ENCODE results near the gene GSG1L. TPM values are rescaled to one million over a fixed set of nuclear protein-coding genes. Genes with fewer than 3 reads are reported as not detected.

GSG1L gene
- under 1 TPM in 2 of 4 donors, not detected in 2; 0.09 to 0.22 TPM for polyA plus RNA-seq
- long read RNA-seq, donor 1: 0 reads
- long read RNA-seq, donor 2: 0 reads
- long read RNA-seq, donor 3: 0 reads
- long read RNA-seq, donor 4: 0 reads
- long read RNA-seq, donor 5: 0 reads
- long read RNA-seq, donor 6: 0 reads
- long read RNA-seq, donor 7, full-length matches to known transcripts: 1 of 1 reads
- long read RNA-seq, donor 7, partial matches to known transcripts: 0 of 1 reads
- long read RNA-seq, donor 7, other reads (novel, unspliced or antisense): 0 of 1 reads
- long read RNA-seq, donor 8, full-length matches to known transcripts: 1 of 1 reads
- long read RNA-seq, donor 8, partial matches to known transcripts: 0 of 1 reads
- long read RNA-seq, donor 8, other reads (novel, unspliced or antisense): 0 of 1 reads
- long read RNA-seq, donor 9: 0 reads
- long read RNA-seq, donor 10: 0 reads

DNA sequence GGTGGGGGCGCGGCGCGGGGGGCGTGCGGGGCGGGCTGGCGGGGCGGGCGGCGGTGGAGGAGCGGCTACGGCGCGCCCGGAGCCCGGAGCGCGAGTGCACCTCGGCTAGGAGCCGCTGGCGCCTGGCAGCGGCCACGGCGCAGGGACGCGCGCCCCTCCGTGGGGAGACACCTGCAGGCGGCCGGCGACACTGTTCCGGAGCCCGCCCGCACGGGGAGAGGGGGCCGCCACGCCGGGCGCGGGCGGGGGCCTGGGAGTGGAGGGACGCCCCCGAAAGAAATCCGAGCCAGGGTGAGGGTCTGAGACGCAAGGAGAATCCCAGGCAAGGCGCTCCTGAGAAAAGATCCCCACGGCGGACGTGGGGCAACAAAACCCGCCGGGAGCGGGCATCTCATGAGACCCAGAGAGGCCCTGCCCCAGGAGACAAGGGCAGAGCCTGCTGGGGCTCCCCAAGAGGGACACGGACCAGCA, at the start of gene GSG1L:
GSG1L (minus strand) TSS at position 124 of the 471 bp plus-strand sequence. CDS start 290 bp downstream, outside the sequence.
- no peak for FAIRE-seq
- Histone ChIP-seq H3K27me3 (ENCODE audit: control insufficient read depth in 3 of 3, insufficient read depth in 3 of 3, low read length in 3 of 3) (peaks cover 7 to 37% (median 15%) of the 10 kb centered on the region in 3 donors), H3K4me3 (ENCODE audit: low read depth in 1 of 3, low read length in 3 of 3) (peak within 1 kb of the TSS in 1 of 3 donors; percentile 26), H3K36me3 (ENCODE audit: control insufficient read depth in 3 of 3, insufficient read depth in 2 of 3, low read depth in 1 of 3, low read length in 3 of 3) (no peaks in the 10 kb centered on the region), H3K27ac (ENCODE audit: low read depth in 1 of 3, low read length in 2 of 3) (no peak within 1 kb of the TSS), H3K4me1 (ENCODE audit: control insufficient read depth in 3 of 3, insufficient read depth in 2 of 3, low read depth in 1 of 3, low read length in 2 of 3) (no peaks in the 10 kb centered on the region), H3K9me3 (ENCODE audit: control insufficient read depth in 2 of 2, insufficient read depth in 1 of 2, low read depth in 1 of 2, low read length in 1 of 2) (no peaks in the 10 kb centered on the region)
- DNase-seq: peak in 1 of 2 donors; percentile 7
- 2 to 11% (median 3%) methylated on average over 10 to 54 of the region's 54 CpGs for WGBS, 3 donors

- FAIRE-seq: no peak
- WGBS, 3 donors: 89 to 91% (median 90%) methylated on average over 10 of the region's 10 CpGs
- Histone ChIP-seq H3K27me3 (ENCODE audit: control insufficient read depth in 3 of 3, insufficient read depth in 3 of 3, low read length in 3 of 3) (no peaks in the 10 kb centered on the region), H3K9me3 (ENCODE audit: control insufficient read depth in 2 of 2, insufficient read depth in 1 of 2, low read depth in 1 of 2, low read length in 1 of 2) (no peaks in the 10 kb centered on the region), H3K27ac (ENCODE audit: low read depth in 1 of 3, low read length in 2 of 3) (no peak overlapping the region), H3K4me1 (ENCODE audit: control insufficient read depth in 3 of 3, insufficient read depth in 2 of 3, low read depth in 1 of 3, low read length in 2 of 3) (no peaks in the 10 kb centered on the region), H3K36me3 (ENCODE audit: control insufficient read depth in 3 of 3, insufficient read depth in 2 of 3, low read depth in 1 of 3, low read length in 3 of 3) (peaks cover 15 to 45% (median 16%) of the 10 kb centered on the region in 3 donors), H3K4me3 (ENCODE audit: low read depth in 1 of 3, low read length in 3 of 3) (no peak overlapping the region)
- no peak for DNase-seq
Measured at GRCh38 chr16:28112908-28113307, 49.4 kb upstream of the GSG1L start.

DNA sequence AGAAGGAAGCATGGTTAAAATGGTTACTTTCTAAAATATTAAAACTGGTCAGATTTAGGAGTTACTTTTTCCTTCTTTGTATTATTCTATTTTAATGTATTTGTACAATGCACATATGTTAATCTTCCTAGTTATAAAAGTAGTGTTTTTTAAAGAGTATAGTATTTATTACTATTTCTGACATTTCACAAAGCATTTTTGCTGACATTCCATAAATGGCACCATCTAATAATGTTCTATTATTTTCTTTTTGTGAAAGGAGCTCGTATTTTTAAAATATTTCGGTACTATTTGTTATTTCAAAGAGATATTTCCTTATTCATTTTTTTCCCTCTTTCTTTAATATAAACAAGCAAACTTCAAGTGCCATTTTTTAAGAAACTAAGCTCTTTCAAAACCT, 47.5 kb upstream of the GSG1L start:
- 91 to 96% (median 95%) methylated on average over 2 of the region's 2 CpGs for WGBS, 3 donors
- H3K36me3 ChIP-seq (ENCODE audit: control insufficient read depth in 3 of 3, insufficient read depth in 2 of 3, low read depth in 1 of 3, low read length in 3 of 3): peaks cover 19 to 57% (median 25%) of the 10 kb centered on the region in 3 donors

DNA sequence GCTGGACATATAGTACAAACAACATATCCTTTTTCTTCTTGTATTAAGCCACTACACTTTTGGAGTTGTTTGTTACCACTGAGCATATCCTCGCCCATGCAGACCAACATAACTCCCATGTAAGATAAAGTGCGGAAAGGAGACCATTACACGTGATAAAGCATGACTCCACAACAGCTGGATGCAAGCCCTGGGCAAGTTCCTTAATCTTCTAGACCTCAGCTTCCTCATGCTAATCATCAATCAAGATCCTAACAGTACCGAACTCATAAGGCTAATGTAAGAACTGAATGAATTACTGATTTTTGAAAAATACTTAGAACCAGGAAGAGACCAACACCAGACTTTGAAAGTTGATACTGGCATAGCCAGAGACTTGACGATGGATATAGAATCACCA, 47.0 kb upstream of the GSG1L start:
- Histone ChIP-seq H3K9me3 (ENCODE audit: control insufficient read depth in 2 of 2, insufficient read depth in 1 of 2, low read depth in 1 of 2, low read length in 1 of 2) (no peaks in the 10 kb centered on the region), H3K27me3 (ENCODE audit: control insufficient read depth in 3 of 3, insufficient read depth in 3 of 3, low read length in 3 of 3) (no peaks in the 10 kb centered on the region), H3K4me1 (ENCODE audit: control insufficient read depth in 3 of 3, insufficient read depth in 2 of 3, low read depth in 1 of 3, low read length in 2 of 3) (no peaks in the 10 kb centered on the region), H3K36me3 (ENCODE audit: control insufficient read depth in 3 of 3, insufficient read depth in 2 of 3, low read depth in 1 of 3, low read length in 3 of 3) (peaks cover 20 to 54% (median 25%) of the 10 kb centered on the region in 3 donors), H3K4me3 (ENCODE audit: low read depth in 1 of 3, low read length in 3 of 3) (no peak overlapping the region), H3K27ac (ENCODE audit: low read depth in 1 of 3, low read length in 2 of 3) (no peak overlapping the region)
- FAIRE-seq: no peak
- WGBS, 3 donors: 83 to 95% (median 93%) methylated on average over 5 of the region's 5 CpGs
- DNase-seq: no peak

More for the DNA sequence above, 47.5 kb upstream of the GSG1L start:
- H3K27ac ChIP-seq (ENCODE audit: low read depth in 1 of 3, low read length in 2 of 3): no peak overlapping the region
- no peaks in the 10 kb centered on the region for H3K9me3 ChIP-seq (ENCODE audit: control insufficient read depth in 2 of 2, insufficient read depth in 1 of 2, low read depth in 1 of 2, low read length in 1 of 2)
- H3K4me1 ChIP-seq (ENCODE audit: control insufficient read depth in 3 of 3, insufficient read depth in 2 of 3, low read depth in 1 of 3, low read length in 2 of 3): no peaks in the 10 kb centered on the region
- H3K4me3 ChIP-seq (ENCODE audit: low read depth in 1 of 3, low read length in 3 of 3): no peak overlapping the region
- H3K27me3 ChIP-seq (ENCODE audit: control insufficient read depth in 3 of 3, insufficient read depth in 3 of 3, low read length in 3 of 3): no peaks in the 10 kb centered on the region
- DNase-seq: no peak
- no peak for FAIRE-seq

GRCh38 chr16:28110074-28110473, 46.6 kb upstream of the GSG1L start:
- DNase-seq (no peak), FAIRE-seq (no peak)
- Histone ChIP-seq H3K27me3 (ENCODE audit: control insufficient read depth in 3 of 3, insufficient read depth in 3 of 3, low read length in 3 of 3) (no peaks in the 10 kb centered on the region), H3K9me3 (ENCODE audit: control insufficient read depth in 2 of 2, insufficient read depth in 1 of 2, low read depth in 1 of 2, low read length in 1 of 2) (no peaks in the 10 kb centered on the region), H3K4me1 (ENCODE audit: control insufficient read depth in 3 of 3, insufficient read depth in 2 of 3, low read depth in 1 of 3, low read length in 2 of 3) (no peaks in the 10 kb centered on the region), H3K4me3 (ENCODE audit: low read depth in 1 of 3, low read length in 3 of 3) (no peak overlapping the region), H3K36me3 (ENCODE audit: control insufficient read depth in 3 of 3, insufficient read depth in 2 of 3, low read depth in 1 of 3, low read length in 3 of 3) (peaks cover 18 to 55% (median 26%) of the 10 kb centered on the region in 3 donors), H3K27ac (ENCODE audit: low read depth in 1 of 3, low read length in 2 of 3) (no peak overlapping the region)
- WGBS, 3 donors: 68 to 90% (median 79%) methylated on average over 3 of the region's 3 CpGs

DNA sequence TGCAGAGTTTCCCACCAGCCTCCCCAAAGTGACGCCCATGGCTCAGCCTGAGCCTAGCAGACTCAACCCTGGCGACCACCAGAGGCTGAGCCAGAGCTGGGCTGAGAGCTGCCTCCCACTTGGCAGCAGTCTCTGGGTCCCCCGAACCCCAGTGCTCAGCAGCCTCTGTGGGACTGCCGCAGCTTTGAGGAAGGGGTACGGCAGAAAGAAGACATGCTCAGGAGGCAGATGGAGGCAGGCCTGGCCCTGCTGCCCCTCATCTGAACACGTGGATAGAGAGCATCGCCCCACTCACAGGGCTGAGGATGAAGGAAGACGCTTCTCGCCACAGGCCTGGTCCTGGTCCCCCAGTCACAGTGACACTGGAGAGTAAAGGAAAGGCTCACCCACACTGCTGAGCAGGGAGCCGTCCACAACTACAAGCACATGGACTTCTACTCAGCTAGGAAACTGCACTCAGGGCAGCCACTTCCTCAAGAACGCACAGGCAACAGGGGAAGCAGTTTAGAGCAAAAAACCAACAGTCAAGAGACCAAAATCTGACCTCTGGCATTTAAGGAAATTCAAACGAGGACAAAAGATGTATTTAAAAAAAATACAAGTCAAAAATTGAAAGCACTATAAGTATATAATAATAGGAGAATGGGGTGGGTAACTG, 45.2 kb upstream of the GSG1L start:
- FAIRE-seq (no peak), DNase-seq (no peak)
- H3K4me1 ChIP-seq (ENCODE audit: control insufficient read depth in 3 of 3, insufficient read depth in 2 of 3, low read depth in 1 of 3, low read length in 2 of 3): no peaks in the 10 kb centered on the region
- peaks cover 23 to 69% (median 35%) of the 10 kb centered on the region in 3 donors for H3K36me3 ChIP-seq (ENCODE audit: control insufficient read depth in 3 of 3, insufficient read depth in 2 of 3, low read depth in 1 of 3, low read length in 3 of 3)
- no peaks in the 10 kb centered on the region for H3K9me3 ChIP-seq (ENCODE audit: control insufficient read depth in 2 of 2, insufficient read depth in 1 of 2, low read depth in 1 of 2, low read length in 1 of 2)
- H3K4me3 ChIP-seq (ENCODE audit: low read depth in 1 of 3, low read length in 3 of 3): no peak overlapping the region
- no peaks in the 10 kb centered on the region for H3K27me3 ChIP-seq (ENCODE audit: control insufficient read depth in 3 of 3, insufficient read depth in 3 of 3, low read length in 3 of 3)
- H3K27ac ChIP-seq (ENCODE audit: low read depth in 1 of 3, low read length in 2 of 3): no peak overlapping the region
- WGBS, 3 donors: 82 to 85% (median 83%) methylated on average over 11 to 12 of the region's 12 CpGs

DNA sequence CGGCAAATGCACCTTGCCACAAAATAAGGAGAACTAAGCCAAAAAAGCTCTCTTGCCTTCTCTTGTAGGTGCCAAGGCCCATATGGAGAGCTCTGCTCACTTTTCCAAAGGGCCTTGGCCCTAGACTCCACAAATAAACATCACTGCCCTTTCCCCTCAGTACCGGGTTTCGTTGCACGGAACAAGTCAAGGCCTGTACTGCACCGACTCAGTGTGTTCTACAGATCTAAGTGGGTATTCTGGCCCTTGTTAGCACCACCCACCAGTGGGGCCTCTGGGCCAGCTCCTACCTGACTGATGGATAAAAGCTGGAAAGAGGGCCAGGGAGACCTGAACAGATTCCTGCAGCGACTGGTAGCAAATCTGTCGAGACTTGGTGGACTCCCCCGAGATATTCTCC, 43.7 kb upstream of the GSG1L start:
- Histone ChIP-seq H3K4me3 (ENCODE audit: low read depth in 1 of 3, low read length in 3 of 3) (no peak overlapping the region), H3K4me1 (ENCODE audit: control insufficient read depth in 3 of 3, insufficient read depth in 2 of 3, low read depth in 1 of 3, low read length in 2 of 3) (no peaks in the 10 kb centered on the region), H3K36me3 (ENCODE audit: control insufficient read depth in 3 of 3, insufficient read depth in 2 of 3, low read depth in 1 of 3, low read length in 3 of 3) (peaks cover 21 to 72% (median 35%) of the 10 kb centered on the region in 3 donors), H3K9me3 (ENCODE audit: control insufficient read depth in 2 of 2, insufficient read depth in 1 of 2, low read depth in 1 of 2, low read length in 1 of 2) (no peaks in the 10 kb centered on the region), H3K27me3 (ENCODE audit: control insufficient read depth in 3 of 3, insufficient read depth in 3 of 3, low read length in 3 of 3) (no peaks in the 10 kb centered on the region), H3K27ac (ENCODE audit: low read depth in 1 of 3, low read length in 2 of 3) (no peak overlapping the region)
- FAIRE-seq (no peak), DNase-seq (no peak)
- 94 to 98% (median 98%) methylated on average over 8 of the region's 8 CpGs for WGBS, 3 donors

DNA sequence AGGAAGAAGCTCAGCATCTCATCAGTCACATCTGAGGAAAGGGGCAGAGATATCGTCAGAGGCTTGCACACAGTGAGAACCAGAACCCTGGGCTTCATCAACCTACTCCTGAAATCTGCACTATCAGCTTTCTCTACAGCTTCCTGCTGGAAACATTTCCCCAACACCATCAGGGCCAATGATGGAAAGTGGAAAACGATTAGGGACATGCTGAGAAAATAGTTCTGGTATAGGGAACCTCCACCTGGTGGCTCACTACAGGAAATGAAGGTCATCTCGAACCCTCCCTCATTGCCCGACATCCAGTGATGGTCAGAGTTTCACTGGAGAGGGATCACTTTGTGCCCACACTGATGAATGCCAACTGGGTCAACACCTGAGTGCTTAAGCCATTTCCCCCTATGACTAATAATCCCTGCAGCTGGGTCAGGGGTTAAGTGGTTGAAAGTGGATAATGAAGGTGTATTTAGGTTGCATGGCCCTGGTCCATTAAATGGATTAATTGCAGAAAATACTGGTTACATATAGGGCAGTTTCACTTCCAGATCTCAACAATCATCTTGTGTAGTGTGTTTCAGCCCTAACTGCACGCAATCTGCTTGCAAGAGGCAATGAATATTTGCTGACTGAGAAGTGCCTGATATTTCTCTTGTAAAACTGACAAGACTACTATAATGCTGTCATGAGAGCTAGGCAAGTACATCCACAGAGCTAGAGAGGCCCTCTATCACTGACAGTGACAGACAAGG, 43.1 kb upstream of the GSG1L start:
- no peaks in the 10 kb centered on the region for H3K9me3 ChIP-seq (ENCODE audit: control insufficient read depth in 2 of 2, insufficient read depth in 1 of 2, low read depth in 1 of 2, low read length in 1 of 2)
- H3K27me3 ChIP-seq (ENCODE audit: control insufficient read depth in 3 of 3, insufficient read depth in 3 of 3, low read length in 3 of 3): no peaks in the 10 kb centered on the region
- no peaks in the 10 kb centered on the region for H3K4me1 ChIP-seq (ENCODE audit: control insufficient read depth in 3 of 3, insufficient read depth in 2 of 3, low read depth in 1 of 3, low read length in 2 of 3)
- FAIRE-seq (no peak), DNase-seq (no peak)
- H3K36me3 ChIP-seq (ENCODE audit: control insufficient read depth in 3 of 3, insufficient read depth in 2 of 3, low read depth in 1 of 3, low read length in 3 of 3): peaks cover 23 to 72% (median 33%) of the 10 kb centered on the region in 3 donors
- no peak overlapping the region for H3K27ac ChIP-seq (ENCODE audit: low read depth in 1 of 3, low read length in 2 of 3)
- no peak overlapping the region for H3K4me3 ChIP-seq (ENCODE audit: low read depth in 1 of 3, low read length in 3 of 3)
- WGBS, 3 donors: 85 to 88% (median 86%) methylated on average over 5 of the region's 5 CpGs
